ENCODE results near the gene OAS2. TPM values are rescaled to one million over a fixed set of nuclear protein-coding genes. Genes with fewer than 3 reads are reported as not detected.

Gene OAS2
- total and polyA plus RNA-seq, 9 of the 15 experiments (the other 6 are each of a cell fraction or from before 2014, with no cell fraction given): 0.13 to 0.85 TPM; not detected in 7

GRCh38 chr12:113050795-113051194 is 72.5 kb downstream of the OAS2 start:
- BruUV-seq (replicated peaks): no TSS peak
- 1% methylated on average over 7 of the region's 7 CpGs for WGBS (ENCODE audit: insufficient coverage, low coverage, missing lambda C conversion rate)
- Histone ChIP-seq H3K79me2 (ENCODE audit: control insufficient read depth, insufficient read depth, low read length) (no peaks in the 10 kb centered on the region), H3K4me1 (replicated peaks in 1 of 2; ENCODE audit: control insufficient read depth in 2 of 2, insufficient read depth in 2 of 2, low read length in 2 of 2) (no peaks in the 10 kb centered on the region; a peak in 1 of 5 replicates), H3K36me3 (ENCODE audit: control insufficient read depth, insufficient read depth, low read length) (no peaks in the 10 kb centered on the region), H3K9me3 (replicated peaks; ENCODE audit: control insufficient read depth, insufficient read depth, low read depth, low read length) (no peaks in the 10 kb centered on the region), H3K4me3 (no peak overlapping the region), H3K4me2 (ENCODE audit: insufficient read depth, low read length) (no peak overlapping the region), H3K27me3 (ENCODE audit: control insufficient read depth in 2 of 2, insufficient read depth in 2 of 2, low read length in 2 of 2) (peaks cover 0 to 18% of the 10 kb centered on the region in 2 experiments; a peak in 3 of 5 replicates), H2AFZ (ENCODE audit: low read depth, low read length) (no peak overlapping the region), H3K9me1 (ENCODE audit: control insufficient read depth, insufficient read depth, low read length) (no peaks in the 10 kb centered on the region), H3K9ac (ENCODE audit: insufficient read depth in 1 of 2, low read depth in 2 of 2, low read length in 2 of 2) (no peak overlapping the region), H4K20me1 (replicated peaks; ENCODE audit: control insufficient read depth, insufficient read depth, low read length) (peaks cover 6% of the 10 kb centered on the region; the same call in 1 of the 2 replicates), H3K27ac (ENCODE audit: extremely low read depth, low read depth, low read length) (no peak overlapping the region)
- in situ Hi-C loops (cut with MboI) (no loop called here), intact Hi-C loops (cut with micrococcal nuclease) (no loop called here)
- no peak for DNase-seq (ENCODE audit: extremely low read depth in 1 of 4, low spot score in 3 of 4)
- ATAC-seq: no peak
- ChIA-PET CTCF (ENCODE audit: low intra/inter-chr PET ratio) (interaction anchor here (1.3 to 1.4 kb wide), 2 partner anchors 48 to 862 kb away, joined by 3 read pairs; no protein-coding TSS in a partner anchor), POLR2A (no interaction called here)
- FAIRE-seq: no peak
- TF ChIP-seq HOXB6 (CRISPR knock-in tag; IDR thresholded peaks at IDR 0.05; ENCODE audit: borderline replicate concordance): no peak
- TF ChIP-seq SUPT5H (IDR thresholded peaks at IDR 0.05): no peak
- no peak for TF ChIP-seq TAF9B (IDR thresholded peaks at IDR 0.05; ENCODE audit: partially characterized antibody)
- no peak for TF ChIP-seq ZNF512 (tag; IDR thresholded peaks at IDR 0.05)
- no peak for TF ChIP-seq RREB1 (CRISPR knock-in tag; IDR thresholded peaks at IDR 0.05)
- TF ChIP-seq ZBTB49 (CRISPR knock-in tag; IDR thresholded peaks at IDR 0.05; ENCODE audit: borderline replicate concordance): no peak
- no peak for TF ChIP-seq PTBP1 (IDR thresholded peaks at IDR 0.05; ENCODE audit: low read depth, low read length)
- TF ChIP-seq XRCC3 (IDR thresholded peaks at IDR 0.05): no peak
- TF ChIP-seq CXXC5 (CRISPR knock-in tag; IDR thresholded peaks at IDR 0.05): no peak
- no peak for TF ChIP-seq ESRRA (IDR thresholded peaks at IDR 0.05; ENCODE audit: borderline replicate concordance, low read depth)
- TF ChIP-seq MLX (CRISPR knock-in tag; conservative IDR thresholded peaks at IDR 0.05): no peak
